NCI-H345 treated with DMSO at 0.1 percent for 48 hours (cell line): ENCODE results near the gene KYAT1.
"Not testable (repeated sequence)": the region's sequence is repeated elsewhere in the genome, so short reads cannot be mapped to it uniquely, and the experiment has no call there.

Experiments
- DNase-seq: peaks from one replicate; lab custom pipeline; 2025; ENCODE audit not compliant: unreplicated experiment; lab: John Stamatoyannopoulos, UW

KYAT1 gene

GRCh38 chr9:128886211-128886891 lies 4.6 kb upstream of the KYAT1 start:
- no peak for DNase-seq

GRCh38 chr9:128885798-128886197 lies 4.0 kb upstream of the KYAT1 start:
- DNase-seq: no peak

GRCh38 chr9:128885376-128885775 lies 3.6 kb upstream of the KYAT1 start:
- DNase-seq: no peak

- no peak for DNase-seq
Measured at GRCh38 chr9:128884164-128884563, 2.4 kb upstream of the KYAT1 start.

GRCh38 chr9:128882677-128883603 lies 1.2 kb upstream of the KYAT1 start:
- no peak for DNase-seq

GRCh38 chr9:128877852-128878251 lies 3.9 kb downstream of the KYAT1 start:
- no peak for DNase-seq

- not testable (repeated sequence) for DNase-seq
Measured at GRCh38 chr9:128870941-128871265, 10.8 kb downstream of the KYAT1 start.

GRCh38 chr9:128870128-128870940 lies 11.4 kb downstream of the KYAT1 start:
- no peak for DNase-seq

GRCh38 chr9:128863647-128864046 lies 18.1 kb downstream of the KYAT1 start:
- peak; percentile 32 for DNase-seq

- no peak for DNase-seq
Measured at GRCh38 chr9:128862401-128862851, 19.3 kb downstream of the KYAT1 start.

- DNase-seq: no peak
Measured at GRCh38 chr9:128861501-128861900, 20.2 kb downstream of the KYAT1 start.

- no peak for DNase-seq
Measured at GRCh38 chr9:128860937-128861336, 20.8 kb downstream of the KYAT1 start.

- not testable (repeated sequence) for DNase-seq
Measured at GRCh38 chr9:128858476-128858875, 23.3 kb downstream of the KYAT1 start.

- DNase-seq: not testable (repeated sequence)
Measured at GRCh38 chr9:128854454-128854853, 27.3 kb downstream of the KYAT1 start.

GRCh38 chr9:128852646-128853045 lies 29.1 kb downstream of the KYAT1 start:
- not testable (repeated sequence) for DNase-seq

GRCh38 chr9:128851779-128852600 lies 29.8 kb downstream of the KYAT1 start:
- DNase-seq: not testable (repeated sequence)

GRCh38 chr9:128851024-128851423 lies 30.7 kb downstream of the KYAT1 start:
- DNase-seq: not testable (repeated sequence)

- DNase-seq: no peak
Measured at GRCh38 chr9:128847803-128848202, 33.9 kb downstream of the KYAT1 start.

GRCh38 chr9:128846680-128847030 lies 35.1 kb downstream of the KYAT1 start:
- DNase-seq: no peak

GRCh38 chr9:128845186-128845931 lies 36.4 kb downstream of the KYAT1 start:
- DNase-seq: peak; percentile 81
